CD4-positive, alpha-beta T cell treated with Interleukin-4 for 1 hour (primary cell): Measurements from ENCODE around the gene EYS.
A peak's percentile ranks its signal among the peaks of the same experiment; 100 is the strongest.
"Not testable (repeated sequence)": the region's sequence is repeated elsewhere in the genome, so short reads cannot be mapped to it uniquely, and the experiment has no call there.

ENCODE experiments used
- DNase-seq, 2 donors: peaks; one replicate each; pipeline ENCODE4 v3.0.0-alpha.2; 2020 to 2022

The EYS gene

GRCh38 chr6:63926950-63927927, 1779.8 kb downstream of the EYS start:
- no peak for DNase-seq

GRCh38 chr6:63926258-63926780, 1780.7 kb downstream of the EYS start:
- no peak for DNase-seq

DNA sequence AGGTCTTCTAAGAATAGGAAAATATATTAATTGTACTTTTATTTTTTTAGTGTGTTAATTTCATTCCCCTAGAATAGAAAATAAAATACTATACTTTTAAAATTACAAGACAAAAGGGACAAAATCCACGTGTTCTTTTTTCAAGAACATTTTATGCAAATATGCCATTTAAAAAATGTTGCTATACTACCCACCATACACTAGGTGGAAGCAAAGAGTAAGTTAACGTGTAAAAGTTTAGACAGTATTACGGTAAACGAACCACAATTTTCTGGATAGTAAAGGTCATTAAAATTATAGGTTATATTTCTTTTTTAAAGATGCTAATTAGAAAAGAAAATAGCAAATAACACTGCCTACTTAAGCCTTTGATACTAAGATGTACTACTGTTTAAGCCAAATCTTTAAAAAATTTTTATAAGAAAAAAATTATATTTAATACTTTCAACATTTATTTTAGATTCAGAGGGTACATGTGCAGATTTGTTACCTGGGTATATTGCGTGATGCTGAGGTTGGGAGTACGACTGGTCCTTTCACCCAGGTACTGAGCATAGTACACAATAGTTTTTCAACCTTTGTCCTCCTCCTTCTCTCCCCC, 1783.8 kb downstream of the EYS start:
- peak in 1 of 2 donors; percentile 30 for DNase-seq

DNA sequence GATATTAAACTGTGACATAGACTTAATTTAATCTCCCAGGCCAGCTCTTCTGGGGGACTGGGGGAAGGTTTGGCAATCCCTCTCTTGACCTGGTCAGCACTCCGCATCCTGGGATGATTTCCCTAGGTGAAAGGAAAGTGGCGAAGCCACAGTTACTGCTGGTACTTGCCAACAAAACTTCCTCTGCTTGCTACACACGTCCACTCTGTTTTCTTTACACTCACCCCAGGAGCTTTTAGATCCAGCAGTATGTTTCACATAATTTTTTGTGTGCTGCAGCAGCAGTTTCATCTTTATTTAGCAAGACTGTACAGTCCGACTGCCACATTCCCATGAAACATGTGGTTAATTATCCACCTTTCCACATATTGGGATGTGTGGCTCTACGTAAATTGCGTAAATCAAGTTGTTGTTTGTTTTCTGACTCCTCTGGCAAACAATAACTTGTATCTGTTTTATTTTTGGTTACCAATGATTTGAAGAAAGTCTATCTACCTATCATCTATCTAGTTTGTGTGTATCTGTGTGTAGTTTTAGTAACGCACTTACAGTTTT, 1787.4 kb downstream of the EYS start:
- DNase-seq: no peak

DNA sequence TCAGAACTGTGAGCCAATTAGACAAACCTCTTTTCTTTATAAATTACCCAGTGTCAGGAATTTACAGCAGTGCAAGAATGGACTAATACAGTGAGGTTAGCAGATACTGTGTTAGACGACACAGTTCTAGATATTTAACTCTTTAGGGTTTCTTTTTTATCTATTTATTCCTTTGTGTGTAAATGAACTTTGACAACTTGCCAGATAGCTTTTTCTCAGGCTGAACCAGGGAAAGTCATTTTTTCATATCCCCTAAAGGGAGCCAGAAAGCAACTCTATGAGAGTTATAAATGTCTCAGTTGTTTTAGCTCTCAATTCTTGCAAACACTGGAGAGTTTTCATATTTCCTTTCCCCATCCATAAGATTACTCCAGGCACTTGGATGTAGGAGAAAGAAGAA, 1794.1 kb downstream of the EYS start:
- no peak for DNase-seq

DNA sequence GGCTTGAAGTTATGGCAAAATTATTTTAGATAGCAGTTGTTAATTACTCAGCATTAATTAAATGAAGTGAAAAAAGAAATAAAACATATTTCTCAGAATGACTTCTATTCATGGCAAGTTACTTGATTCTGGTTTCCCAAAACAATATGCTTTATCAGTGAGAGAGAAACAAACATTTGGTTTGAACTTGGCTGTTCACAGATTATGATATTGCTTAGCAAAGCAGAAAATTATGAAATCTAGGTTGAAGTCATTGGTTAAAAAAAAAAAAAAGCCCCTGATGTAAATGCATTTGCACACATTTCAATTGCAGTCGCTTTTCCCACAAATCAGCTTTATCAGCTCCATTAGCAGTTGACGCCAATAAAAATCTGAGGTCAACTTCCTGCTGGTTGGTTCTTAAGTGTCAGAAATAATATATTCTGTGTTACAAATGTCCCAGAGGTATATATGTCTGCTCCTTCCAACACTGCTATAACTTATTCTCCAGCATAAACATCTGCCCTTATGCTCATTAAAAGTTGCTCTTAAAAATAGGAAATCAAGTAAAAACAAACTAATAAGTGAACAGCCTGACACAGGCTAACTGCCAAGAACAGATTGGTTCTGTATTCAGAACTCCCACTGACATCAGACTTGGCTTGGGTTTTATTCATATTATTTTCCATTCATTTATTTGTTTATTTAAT, 1796.0 kb downstream of the EYS start:
- DNase-seq: no peak

GRCh38 chr6:63904650-63905248, 1802.3 kb downstream of the EYS start:
- no peak for DNase-seq

GRCh38 chr6:63899550-63899949, 1807.5 kb downstream of the EYS start:
- no peak for DNase-seq

DNA sequence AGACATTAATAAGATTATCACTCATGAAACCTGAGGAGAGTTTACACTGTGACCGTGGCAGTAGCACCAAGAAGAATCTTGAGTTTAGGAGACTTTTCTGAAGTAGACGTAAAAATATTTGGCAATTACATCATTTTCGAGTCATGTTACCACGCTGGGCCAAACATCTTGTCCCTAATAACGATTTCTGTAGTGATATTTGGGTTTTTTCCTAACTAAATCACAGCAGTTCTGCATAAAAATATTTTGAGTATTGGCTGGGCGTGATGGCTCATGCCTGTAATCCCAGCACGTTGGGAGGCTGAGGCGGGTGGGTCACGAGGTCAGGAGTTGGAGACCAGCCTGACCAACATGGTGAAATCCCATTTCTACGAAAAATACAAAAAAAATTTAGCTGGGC, 1809.1 kb downstream of the EYS start:
- no peak for DNase-seq

GRCh38 chr6:63897459-63897858, 1809.6 kb downstream of the EYS start:
- no peak for DNase-seq

- no peak for DNase-seq
These were observed 1818.6 kb downstream of the EYS start for GRCh38 chr6:63888416-63888815.

- not testable (repeated sequence) for DNase-seq
These were observed 1819.2 kb downstream of the EYS start for GRCh38 chr6:63887804-63888203.

GRCh38 chr6:63887002-63887751, 1819.8 kb downstream of the EYS start:
- DNase-seq: no peak

DNA sequence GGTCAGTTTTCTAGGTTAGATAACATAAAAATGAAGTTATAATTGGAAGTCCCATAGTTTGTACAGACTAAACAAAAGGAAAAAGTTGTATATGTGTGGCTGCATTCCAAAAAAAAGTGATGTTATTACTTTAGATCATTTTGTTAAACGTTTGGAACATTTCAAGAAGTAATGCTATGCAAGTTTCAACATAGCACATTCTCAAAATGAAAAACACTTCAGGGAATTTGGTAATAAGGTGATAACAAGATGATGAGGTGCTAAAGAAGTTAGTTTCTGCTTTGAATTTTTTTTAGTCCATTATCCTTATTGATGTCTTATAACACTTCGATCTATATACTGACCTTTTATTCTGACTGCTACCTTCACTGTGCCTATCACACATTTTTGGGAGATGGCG, 1820.7 kb downstream of the EYS start:
- no peak for DNase-seq

DNA sequence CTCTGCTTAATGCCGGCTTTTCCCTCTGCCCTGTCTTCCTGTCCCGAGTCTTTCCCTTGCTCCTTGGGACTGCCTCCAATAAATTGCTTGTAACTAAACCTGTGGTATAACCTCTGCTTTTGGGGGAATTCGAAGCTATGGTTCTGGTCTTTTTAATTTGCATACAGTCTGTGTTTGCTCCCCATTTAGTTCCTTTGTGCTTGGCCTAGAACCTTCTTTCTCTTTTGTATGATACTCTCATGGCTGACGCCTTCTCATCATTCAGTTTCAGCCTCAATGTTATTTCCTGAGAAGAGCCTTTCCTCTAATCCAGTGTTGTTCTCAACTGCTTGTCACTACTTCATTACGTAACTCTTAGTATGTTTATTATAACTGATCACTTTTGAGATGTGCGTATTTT, 1823.4 kb downstream of the EYS start:
- DNase-seq: no peak

DNA sequence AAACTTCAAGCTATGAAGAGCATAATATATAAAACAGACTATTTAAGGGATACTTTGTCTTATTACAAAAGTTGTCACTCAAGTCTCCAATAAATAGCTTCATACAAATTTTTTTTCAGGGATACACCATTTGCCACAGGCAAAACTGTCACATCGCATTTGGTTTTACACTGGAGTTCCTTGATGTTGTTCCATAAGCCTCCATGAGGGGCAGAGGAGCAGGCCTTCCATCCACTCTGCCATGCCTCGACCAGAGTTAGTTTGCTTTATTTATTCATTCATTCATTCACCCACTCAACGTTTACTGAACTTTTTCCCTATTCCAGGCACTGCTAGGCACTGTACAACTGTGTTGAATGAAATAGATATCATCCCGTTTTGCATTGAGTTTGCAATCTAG, 1824.8 kb downstream of the EYS start:
- DNase-seq: no peak

DNA sequence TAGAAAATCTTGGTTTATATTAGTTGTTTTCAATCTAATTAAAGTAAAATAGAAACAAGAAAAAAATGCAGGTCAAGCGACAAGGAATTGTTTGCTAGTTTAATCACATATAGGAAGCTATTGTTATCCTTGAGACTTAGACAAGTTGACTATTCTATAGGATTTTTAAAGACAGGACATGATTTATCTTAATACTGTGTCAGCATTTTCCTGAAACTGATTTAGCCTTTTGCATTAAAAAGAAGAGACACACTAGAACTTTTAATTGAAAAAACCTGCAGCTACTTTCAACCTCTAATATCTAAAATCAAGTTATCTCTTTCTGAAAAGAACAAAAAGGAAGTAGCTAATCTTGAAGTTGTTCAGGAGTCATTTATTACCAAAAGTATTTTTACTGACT, 1825.2 kb downstream of the EYS start:
- no peak for DNase-seq

GRCh38 chr6:63872233-63872632, 1834.8 kb downstream of the EYS start:
- DNase-seq: no peak

GRCh38 chr6:63868351-63868750, 1838.7 kb downstream of the EYS start:
- no peak for DNase-seq

- no peak for DNase-seq
These were observed 1842.2 kb downstream of the EYS start for GRCh38 chr6:63864671-63865318.

- DNase-seq: no peak
These were observed 1843.0 kb downstream of the EYS start for GRCh38 chr6:63864061-63864460.
